ENCODE results near the gene FAM78B.

GRCh38 chr1:166020210-166020609 lies 146.6 kb downstream of the FAM78B start:
- TF ChIP-seq CTCF (IDR thresholded peaks at IDR 0.05) (no peak), ZFX (IDR thresholded peaks at IDR 0.05; ENCODE audit: borderline replicate concordance) (no peak)

Measured in 22Rv1 (cell line).